Activated CD4-positive, alpha-beta T cell treated with anti-CD3 and anti-CD28 coated beads for 4 hours (primary cell): ENCODE measurements around the gene PSMB11.

Experiments used
- DNase-seq, 2 donors: peaks; one replicate each; pipeline ENCODE4 v3.0.0-alpha.2; 2020

PSMB11 gene

GRCh38 chr14:23015618-23016017 lies 26.4 kb upstream of the PSMB11 start:
- DNase-seq = no peak

DNA sequence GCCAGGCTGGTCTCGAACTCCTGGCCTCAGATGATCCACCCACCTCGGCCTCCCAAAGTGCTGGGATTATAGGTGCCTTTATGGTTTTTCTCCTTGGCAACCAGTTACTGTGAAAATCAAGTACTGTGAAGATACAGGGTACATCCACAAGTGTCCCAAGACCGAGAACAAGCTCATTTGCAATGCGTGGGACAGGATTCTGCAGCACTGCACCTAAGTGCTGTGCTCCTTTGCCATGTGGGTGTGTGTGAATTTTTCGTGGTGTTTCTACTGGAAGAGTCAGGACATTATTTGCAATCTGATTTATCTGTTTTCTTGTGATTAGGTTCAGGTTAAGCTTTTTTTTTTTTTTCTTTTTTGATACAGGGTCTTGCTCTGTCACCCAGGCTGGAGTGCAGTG lies 24.9 kb upstream of the PSMB11 start:
- DNase-seq = no peak

- DNase-seq = no peak
Measured at GRCh38 chr14:23018107-23018506, 23.9 kb upstream of the PSMB11 start.

GRCh38 chr14:23020143-23021128 lies 21.6 kb upstream of the PSMB11 start:
- DNase-seq = no peak

DNA sequence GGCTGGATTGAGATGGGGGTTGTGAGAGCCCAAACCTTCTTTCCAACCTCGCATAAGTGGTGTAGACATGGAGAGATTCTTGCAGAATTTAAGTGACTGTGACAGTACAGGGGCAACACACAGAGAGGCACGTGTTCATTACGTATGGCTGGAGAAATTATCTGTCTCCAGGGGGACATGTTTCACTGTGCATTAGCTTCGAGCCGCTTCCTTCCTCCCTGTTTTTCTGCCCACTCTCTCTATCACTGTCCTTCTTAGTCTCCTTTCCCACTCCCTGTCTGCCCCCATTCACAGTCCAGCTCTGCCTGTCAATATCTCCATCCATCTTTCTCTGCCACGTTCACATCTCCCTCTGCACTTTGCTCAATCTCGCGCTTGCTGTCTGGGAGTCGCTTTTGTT lies 20.6 kb upstream of the PSMB11 start:
- DNase-seq = no peak

DNA sequence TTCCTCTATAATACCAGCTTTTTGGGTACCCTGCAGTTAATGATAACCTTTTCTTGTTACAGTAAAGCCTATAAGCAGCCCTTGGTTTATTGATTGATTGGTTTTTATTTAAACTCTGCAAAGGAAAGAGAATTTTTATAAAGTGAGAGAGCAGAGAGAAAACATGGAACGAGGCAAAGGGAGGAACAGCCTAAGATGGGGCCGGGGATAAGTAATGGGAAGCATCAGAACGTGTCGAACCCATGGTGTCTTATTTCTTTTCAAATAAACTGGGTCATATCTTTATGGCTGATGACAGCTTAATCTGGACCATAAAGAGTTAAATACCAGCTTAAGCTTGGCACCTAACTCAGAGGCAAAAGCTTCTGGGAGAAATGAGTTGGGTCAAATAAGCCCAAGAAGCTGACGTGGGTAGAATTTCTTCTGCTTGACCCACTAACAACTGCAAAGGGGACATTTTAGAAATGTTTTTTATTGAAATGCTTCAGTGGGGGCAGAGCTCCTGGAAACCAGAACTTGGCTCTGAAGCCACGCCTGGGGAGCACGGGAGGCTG lies 20.0 kb upstream of the PSMB11 start:
- no peak for DNase-seq

DNA sequence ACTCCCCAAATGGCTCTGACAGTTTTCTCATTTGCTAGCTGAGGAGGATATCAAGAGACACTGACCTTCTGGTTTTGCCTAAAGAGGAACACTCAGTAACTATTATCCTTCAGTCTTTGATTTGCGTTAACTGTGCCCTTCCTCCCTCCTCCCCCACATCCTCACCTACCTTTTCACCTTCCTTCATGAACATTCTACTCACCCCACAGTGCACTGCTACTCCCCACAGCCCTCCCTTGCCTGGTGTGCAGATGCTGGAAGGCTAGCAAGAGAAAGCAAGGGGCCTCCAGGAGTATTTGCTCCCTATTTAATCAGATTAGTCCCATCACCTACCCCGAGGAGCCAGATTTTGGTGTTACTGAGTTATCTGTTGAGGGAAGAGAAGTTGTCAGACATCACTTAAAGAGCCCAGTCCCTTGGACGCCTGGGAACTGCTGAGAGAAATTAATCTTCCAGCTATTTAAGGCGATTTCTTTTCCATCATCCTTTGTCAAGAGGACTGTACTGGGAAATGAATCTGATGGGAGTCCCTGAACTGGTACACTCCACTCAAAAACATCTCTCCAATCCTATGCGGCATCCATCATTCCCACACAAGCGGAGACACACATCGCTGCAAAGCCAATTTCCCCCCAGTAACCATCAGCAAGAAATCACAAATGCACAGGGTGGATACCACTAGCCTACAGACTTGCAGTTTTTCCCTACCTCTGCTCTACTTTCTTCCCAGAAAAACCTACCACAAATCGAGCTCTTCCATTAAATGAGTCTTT lies 18.8 kb upstream of the PSMB11 start:
- DNase-seq = no peak

- no peak for DNase-seq
Measured at GRCh38 chr14:23023795-23024152, 18.2 kb upstream of the PSMB11 start.

DNA sequence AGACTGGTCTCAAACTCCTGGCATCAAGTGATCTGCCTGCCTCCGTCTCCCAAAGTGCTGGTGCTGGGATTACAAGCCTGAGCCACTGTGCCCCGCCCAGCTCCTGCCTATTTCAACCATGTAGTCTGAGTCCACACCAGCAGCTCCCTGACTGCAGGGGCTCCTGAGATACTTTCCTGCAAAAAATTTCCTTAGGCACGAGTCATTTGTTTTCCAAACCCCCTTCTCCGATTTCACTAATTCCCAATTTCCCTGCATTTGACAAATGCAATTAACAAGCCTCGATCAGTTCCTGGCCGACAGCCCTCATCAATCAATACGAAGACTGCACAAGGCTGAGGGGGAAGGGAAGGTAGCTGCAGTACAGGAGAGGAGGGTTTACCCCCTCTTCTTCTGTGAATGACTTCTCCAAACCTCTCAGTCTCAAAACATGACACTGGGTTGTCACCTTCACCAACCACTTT lies 17.4 kb upstream of the PSMB11 start:
- no peak for DNase-seq

- no peak for DNase-seq
Measured at GRCh38 chr14:23025151-23025814, 16.7 kb upstream of the PSMB11 start.

DNA sequence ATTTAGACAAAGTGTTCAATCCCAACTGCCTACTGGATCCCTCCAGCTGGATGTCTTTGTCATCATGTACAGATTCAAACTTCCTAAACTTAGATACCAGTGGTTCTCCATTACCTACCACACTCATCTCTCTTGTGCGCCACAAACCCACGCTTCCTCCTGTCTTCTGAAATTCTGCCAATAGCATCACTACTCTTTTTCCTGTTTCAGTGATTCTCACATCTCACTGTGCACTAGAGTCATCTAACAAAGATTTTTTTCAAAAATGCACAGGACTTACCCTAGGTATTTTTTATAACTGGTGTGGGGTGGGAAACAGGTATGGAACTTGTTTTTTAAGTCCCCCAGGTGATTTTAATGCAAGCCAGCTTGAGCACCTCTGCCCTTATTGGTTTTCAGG lies 13.2 kb upstream of the PSMB11 start:
- DNase-seq = peak; percentile 18 to 30

DNA sequence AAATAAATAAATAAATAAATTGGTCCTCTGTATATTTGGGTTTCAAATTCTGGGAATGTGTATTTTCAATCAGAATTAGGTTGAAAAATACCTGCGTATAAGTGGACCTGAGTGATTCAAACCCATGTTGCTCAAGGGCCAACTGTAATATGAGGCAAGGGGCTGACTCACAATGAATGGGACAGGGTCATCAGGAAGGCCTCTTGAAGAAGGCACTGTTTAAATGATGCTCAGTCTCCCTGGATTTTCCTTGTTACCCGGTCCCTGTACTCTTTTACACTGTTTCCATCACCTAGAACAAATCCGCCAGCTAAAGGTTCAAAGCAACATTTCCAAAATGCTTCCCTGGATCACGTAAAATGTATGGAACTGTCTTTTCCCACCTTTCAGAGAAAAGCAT lies 11.1 kb upstream of the PSMB11 start:
- DNase-seq = no peak

- DNase-seq = no peak
Measured at GRCh38 chr14:23033251-23033727, 8.7 kb upstream of the PSMB11 start.

DNA sequence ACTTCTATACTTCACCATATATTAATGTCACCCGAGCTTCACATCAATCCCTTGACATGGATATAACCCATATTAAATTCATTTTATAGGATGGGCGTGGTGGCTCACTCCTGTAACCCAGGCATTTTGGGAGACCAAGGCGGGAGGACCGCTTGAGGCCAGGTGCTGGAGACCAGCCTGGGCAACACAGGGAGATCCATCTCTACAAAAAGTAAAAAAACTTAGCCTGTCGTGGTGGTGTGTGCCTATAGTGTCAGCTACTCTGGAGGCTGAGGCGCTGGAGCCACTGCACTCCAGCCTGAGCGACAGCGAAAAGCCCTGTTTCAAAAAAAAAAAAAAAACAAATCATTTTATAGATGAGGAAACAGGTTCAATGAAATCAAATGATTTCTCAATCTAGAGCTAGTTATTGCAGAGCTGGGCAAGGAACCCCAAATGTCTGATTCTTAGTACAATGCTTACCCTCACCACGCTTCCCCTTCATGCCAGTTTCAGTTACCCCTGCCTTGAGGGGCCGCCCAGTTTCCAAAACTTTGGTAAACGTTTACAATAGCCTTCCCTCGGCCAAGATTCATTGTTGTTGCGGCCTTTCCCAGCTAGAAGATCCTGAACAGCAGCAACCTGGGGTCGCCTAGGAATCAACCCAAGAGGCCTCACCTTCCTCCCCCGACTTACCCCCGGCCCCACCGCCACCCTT lies 8.1 kb upstream of the PSMB11 start:
- DNase-seq = peak; percentile 16 to 24

DNA sequence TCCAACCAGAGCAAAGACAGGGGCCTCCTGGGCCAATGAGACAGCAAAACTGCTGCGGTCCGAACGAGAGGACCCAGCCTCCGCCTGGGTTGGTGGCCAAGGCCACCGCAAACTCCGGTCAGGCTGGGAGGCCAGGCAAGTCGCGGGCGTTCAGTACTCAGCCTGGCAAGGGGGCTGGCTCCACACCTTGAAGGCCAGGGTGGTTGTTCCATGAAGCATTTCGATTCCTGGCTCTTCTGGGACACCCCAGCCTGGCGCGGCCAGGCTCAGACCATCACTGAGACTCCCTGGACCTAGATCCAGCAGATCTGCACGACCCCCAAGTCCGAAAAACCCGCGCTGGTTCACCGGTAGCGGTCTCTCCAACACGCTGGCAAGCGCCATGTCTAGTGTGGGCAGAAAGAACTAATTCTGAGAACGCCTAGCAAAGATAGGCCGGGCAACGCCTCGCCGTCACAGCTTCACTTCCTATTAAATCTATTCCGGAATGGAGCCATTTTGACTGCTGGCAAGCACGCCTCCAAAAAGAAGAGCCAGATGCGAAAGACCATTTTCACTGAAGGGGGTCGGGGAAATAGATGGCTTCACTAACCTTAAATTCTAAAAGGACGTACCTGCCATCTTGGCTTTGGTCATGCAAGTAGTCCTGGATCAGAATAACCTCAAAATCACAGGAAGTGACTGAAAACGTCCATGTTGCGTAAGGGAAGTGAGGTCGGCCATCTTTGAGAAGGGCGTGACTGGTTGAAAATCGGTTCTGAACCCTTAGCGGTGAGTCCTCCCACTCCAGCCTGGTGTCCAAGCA lies 7.3 kb upstream of the PSMB11 start, which contains the start of gene PSMB5:
Gene PSMB5, minus strand, starts transcription at position 403 of the 805 bp plus-strand sequence. Its CDS starts 19 bp downstream, at position 384.
- peak; percentile 85 to 89 for DNase-seq

DNA sequence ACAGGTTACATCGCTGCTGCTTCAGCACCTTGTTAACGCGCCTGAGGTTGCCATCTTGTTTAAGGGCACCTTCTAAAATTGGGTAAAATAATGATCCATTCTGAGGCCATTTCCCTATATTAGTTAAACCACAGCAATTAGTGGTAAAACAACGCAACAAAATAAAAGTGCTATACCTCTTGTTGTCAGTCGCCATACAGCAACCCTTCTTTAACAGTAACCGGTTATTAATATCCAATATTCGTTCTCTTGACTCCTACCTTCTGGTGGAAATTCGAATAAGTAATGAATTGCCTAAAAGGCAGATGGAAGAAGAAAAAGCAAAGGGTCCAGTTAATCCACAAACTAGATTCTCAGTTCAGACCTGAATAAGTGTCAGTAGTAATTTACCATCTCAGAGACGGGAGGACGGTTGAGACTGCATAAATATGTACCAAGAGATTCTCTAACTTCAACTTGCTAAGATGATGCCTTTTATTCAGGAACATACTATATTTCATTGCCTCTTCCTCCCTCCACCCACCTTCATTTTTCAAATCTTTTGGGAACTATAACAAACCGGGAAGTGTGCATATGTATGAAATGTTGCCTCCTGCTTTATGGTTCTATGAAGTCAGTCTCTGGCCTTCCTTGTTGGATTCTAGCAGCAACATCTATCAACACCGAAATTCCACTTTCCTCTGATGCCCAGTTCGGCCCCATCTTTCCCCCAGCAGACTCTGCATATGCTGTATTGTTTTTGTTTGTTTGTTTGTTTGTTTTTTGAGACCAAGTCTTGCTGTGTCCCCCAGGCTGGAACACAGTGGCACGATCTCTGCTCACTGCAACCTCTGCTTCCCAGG lies 6.5 kb upstream of the PSMB11 start:
- no peak for DNase-seq

DNA sequence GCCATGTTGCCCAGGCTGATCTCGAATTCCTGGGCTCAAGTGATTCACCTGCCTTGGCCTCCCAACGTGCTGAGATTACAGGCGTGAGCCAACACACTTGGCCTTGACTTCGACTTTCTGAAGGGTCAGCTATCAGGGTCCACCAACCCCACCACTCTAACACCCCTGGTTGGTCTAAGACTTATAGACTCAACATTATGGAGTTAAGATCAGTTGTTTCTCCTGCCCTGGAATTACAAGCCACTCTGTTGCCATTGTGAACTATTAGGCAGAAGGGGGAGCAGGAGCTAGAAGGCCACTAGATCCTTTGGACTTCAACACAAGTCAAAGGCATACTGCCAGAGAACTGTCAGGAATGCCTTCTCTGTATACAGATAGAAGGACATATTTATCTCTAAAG lies 1.9 kb upstream of the PSMB11 start:
- DNase-seq = no peak

- DNase-seq = no peak
Measured at GRCh38 chr14:23041729-23042128, 283 bp upstream of the PSMB11 start.

DNA sequence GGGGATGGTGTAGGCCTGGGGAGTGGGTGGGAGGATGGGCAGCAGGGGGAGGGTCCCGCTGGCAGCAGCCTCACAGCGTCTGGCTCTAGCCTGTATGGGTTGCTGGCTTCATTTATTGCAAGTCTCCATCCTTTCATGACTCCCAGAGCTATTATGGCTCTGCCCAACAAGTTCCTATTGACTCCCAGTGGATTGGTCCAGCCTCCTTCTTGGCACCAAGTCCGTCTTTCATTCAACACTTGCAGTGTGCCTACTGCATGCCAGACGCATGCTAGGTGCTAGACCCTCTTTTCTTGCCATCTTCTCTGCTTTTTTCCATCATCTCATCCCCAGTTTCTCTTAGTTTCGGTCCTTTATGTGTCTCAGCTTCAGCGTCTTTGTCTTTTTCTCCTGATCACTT lies 1.1 kb downstream of the PSMB11 start:
- no peak for DNase-seq

- no peak for DNase-seq
Measured at GRCh38 chr14:23043754-23044153, 1.7 kb downstream of the PSMB11 start.
